Peyer's patch (tissue), 4 donors: ENCODE results near the gene HLCS.

Experiments
- CTCF ChIP-seq, 6 experiments: fragments of 450-650 bp in 4 of 6; fragments of 200-600 bp in 2 of 6; sonication (generic) in 1 of 6; IDR thresholded peaks; one replicate each; pipeline ENCODE4 v1.5.1; 2017 to 2019; ENCODE audit warnings: antibody characterized with exemption in 6 of 6, mild to moderate bottlenecking in 3 of 6, moderate library complexity in 1 of 6
- POLR2A ChIP-seq, 2 donors: fragments of 450-650 bp; IDR thresholded peaks; one replicate each; pipeline ENCODE4 v1.5.1; 2017; ENCODE audit warnings: antibody characterized with exemption in 2 of 2, mild to moderate bottlenecking in 2 of 2, moderate library complexity in 2 of 2

- no peak for TF ChIP-seq CTCF (IDR thresholded peaks at IDR 0.05)
- TF ChIP-seq POLR2A (IDR thresholded peaks at IDR 0.05) = no peak
Observed at GRCh38 chr21:36735724-36736320, 230.6 kb downstream of the HLCS start.
